Activated CD4-positive, alpha-beta T cell treated with anti-CD3 and anti-CD28 coated beads, Interleukin-2, amount 50 U/mL, for 16 hours (primary cell): Measurements from ENCODE around the gene CLIP1.
"Not testable (repeated sequence)": the region's sequence is repeated elsewhere in the genome, so short reads cannot be mapped to it uniquely, and the experiment has no call there.

ENCODE experiments used
- DNase-seq: peaks from one replicate; pipeline ENCODE4 v3.0.0-alpha.2; 2020

The CLIP1 gene

DNA sequence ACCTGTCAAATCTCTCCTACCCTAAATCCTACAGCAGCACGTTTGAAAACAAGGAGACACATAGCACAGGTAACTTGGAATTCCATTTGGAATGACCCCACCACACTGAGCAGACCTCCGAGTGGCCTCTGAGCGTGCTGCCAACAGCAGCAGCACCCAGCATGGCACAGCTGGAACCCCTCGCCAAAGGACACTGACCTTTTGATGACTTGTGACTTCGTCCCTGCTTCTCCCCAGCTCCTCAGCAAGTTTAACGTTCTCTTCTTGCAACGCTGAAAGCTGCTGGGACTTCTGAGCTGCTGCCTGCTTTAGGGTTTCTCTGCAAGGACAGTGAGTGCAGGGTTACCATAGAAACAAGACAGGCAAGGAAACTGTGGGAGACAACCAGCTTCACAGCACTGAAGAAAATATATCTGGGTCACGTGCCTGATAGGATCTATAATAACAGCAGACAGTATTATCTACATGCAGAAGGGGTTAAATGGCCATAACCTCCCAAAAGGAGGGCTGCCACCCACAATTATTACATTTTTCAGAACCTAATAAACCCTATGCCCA is 112.8 kb downstream of the CLIP1 start:
- no peak for DNase-seq

GRCh38 chr12:122308811-122309210 is 113.7 kb downstream of the CLIP1 start:
- DNase-seq: no peak

GRCh38 chr12:122306407-122306806 is 116.1 kb downstream of the CLIP1 start:
- DNase-seq: no peak

DNA sequence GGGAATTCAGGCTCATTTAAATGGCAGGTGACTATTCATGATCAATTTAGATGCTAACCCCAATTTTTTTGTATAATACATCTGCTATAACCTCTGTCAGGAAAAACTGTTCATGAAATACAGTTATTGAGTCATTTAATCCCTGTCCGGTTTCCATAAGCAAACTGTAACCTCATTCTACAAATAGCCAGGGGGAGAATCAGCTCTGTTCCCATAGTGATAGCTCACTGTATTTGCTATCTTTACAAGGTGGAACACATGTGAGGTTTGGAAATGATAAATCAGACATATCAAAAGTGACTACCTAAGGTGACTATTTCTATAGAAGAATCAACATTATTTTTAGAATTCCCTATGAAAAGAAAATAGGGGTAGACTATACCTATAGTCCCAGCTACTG is 117.5 kb downstream of the CLIP1 start:
- no peak for DNase-seq

GRCh38 chr12:122303068-122303467 is 119.4 kb downstream of the CLIP1 start:
- no peak for DNase-seq

DNA sequence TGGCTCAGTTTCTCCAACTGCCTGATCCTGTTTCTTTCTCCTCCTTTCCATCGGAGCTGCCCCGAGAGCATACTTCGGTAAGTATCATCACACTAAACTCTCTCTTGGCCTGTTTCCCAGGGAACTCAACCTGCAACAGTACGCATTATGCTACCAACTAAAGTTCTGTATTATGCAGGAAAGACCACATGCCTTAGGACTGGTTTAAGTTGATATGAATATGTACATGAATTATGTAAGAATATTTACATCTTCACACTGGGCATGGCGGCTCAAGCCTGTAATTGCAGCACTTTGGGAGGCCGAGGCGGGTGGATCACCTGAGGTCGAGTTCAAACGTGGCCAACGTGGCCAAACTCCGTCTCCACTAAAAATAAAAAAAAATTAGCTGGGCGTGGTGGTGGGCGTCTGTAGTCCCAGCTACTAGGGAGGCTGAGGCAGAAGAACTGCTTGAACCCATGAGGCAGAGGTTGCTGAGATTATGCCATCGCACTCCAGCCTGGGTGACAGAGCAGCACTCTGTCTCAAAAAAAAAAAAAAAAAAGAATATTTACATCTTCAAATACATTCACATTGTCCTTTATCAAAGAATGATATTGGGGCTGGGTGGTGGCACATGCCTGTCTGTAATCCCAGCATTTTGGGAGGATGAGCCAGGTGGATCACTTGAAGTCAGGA is 124.3 kb downstream of the CLIP1 start:
- DNase-seq: no peak

GRCh38 chr12:122297494-122297893 is 125.0 kb downstream of the CLIP1 start:
- DNase-seq: no peak

DNA sequence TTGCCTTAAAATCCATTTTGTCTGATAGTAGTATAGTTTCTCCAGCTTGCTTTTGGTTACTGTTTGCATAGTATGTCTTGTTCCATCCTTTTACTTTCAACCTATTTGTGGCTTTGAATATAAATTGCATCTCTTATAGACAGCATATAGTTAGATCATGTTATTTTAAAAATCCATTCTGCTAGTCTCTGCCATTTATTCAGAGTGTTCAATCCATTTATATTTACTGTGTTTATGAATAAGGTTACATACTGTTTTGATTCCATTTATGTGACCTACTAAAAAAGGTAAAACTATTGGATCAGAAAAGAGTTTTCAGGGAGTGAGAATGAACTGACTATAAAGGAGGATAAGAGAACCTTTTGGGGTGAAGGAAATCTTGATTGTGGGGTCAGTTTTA is 126.6 kb downstream of the CLIP1 start:
- DNase-seq: no peak

- DNase-seq: peak; percentile 53
These were observed 129.4 kb downstream of the CLIP1 start for GRCh38 chr12:122293081-122293480.

DNA sequence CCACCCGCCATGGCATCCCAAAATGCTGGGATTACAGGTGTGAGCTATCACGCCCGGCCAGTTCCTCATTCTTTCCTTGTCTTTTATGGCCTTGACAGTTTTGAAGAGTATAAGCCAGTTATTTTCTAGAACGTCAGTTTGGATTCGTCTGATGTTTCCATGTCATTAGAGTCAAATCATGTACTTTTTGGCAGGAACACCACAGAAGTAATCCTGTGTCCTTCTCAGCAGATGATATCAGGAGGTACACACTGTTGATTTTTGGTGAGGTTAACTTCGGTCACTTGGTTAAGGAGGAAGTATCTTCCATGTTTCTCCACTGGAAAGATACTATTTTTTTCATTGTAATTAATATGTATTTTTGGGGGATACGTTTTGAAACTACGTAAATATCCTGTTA is 131.0 kb downstream of the CLIP1 start:
- no peak for DNase-seq

DNA sequence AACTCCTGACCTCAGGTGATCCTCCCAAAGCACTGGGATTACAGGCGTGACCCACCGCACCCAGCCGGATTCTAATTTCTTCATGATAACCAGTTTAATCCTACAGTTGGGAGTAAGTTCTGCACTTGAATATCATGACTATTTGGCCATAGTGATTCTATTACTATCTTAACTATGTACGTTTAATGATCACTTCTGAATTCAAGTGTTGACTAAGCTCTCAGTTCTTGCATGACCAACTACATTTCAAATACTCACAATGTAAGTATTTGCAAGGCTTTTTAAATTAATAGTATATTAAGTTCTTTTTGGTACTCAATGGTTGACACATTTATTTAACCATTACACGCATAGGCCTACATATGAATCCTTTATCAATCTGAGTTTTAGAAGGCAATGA is 138.8 kb downstream of the CLIP1 start:
- DNase-seq: no peak

DNA sequence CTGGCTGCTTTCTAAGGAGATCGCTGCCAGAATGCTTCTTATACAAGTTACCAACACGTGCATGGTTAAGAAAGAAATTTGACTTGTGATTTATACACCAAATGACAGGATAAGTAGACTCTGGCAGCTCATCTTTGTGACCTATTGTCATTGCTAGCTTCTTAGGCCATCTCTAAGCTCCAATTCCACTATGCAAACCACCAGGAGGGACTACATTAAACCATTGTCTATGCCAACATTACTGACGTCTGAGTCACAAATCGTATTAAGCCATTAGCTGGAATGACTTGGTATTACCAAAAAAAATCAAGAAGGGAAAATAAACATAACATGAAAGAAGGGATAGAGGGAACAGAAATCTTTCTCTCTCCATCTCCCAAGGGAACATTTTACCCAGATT is 140.4 kb downstream of the CLIP1 start:
- no peak for DNase-seq

GRCh38 chr12:122276242-122276641 is 146.2 kb downstream of the CLIP1 start:
- no peak for DNase-seq

GRCh38 chr12:122275459-122275858 is 147.0 kb downstream of the CLIP1 start:
- DNase-seq: no peak

DNA sequence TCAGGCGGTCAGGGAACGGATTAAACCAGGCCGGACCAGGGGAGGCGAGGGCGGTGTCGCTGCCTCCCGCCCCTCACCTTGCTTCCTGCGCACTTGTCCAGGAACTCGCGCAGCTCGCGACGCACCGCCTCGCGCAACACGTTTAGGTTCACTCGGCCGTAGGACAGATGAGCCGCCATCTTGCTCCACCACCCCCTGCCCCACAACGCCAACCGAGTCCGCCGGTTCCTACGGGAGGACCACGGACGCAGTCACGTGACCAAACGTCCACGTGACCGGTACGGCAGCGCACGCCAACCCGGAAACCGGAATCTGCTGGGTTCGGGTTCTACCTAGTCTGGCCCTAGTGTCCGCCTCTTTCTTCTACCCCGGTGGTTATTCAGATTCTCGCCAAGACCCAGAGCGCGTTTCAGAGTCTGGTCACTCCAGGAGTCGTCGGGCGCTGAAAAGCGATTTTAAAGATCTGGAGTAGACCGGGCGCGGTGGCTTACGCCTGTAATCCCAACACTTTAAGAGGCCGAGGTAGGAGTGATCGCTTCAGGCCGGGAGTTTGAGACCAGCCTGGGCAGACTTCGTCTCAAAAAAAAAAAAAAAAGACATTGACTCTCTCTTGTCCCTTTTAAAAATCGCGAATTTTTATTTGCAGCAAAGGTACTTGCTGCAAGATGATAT is 156.1 kb downstream of the CLIP1 start, which contains the start of gene VPS33A:
Gene VPS33A (minus strand): TSS at position 265 of the 672 bp plus-strand sequence. CDS start 86 bp downstream, at position 179.
- DNase-seq: peak; percentile 98

DNA sequence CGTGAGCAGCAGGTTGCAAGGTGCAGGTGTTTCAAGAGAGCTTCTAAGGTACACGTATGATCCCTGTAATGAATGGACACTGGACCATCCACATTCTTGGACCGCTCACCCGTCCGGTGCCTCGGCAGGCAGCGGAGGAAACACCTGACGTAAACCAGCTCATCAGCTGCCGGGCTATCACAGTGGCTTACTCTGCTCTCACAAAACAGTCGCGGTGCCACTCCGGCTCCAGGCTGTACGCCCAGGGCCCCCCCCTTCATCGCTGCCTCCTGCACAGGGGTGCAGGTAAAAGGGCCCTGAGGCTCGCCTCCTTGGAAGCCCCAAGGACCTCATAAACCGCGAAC is 156.6 kb downstream of the CLIP1 start:
- DNase-seq: peak; percentile 40

- no peak for DNase-seq
These were observed 157.0 kb downstream of the CLIP1 start for GRCh38 chr12:122265476-122265875.

GRCh38 chr12:122260735-122261134 is 161.7 kb downstream of the CLIP1 start:
- not testable (repeated sequence) for DNase-seq

DNA sequence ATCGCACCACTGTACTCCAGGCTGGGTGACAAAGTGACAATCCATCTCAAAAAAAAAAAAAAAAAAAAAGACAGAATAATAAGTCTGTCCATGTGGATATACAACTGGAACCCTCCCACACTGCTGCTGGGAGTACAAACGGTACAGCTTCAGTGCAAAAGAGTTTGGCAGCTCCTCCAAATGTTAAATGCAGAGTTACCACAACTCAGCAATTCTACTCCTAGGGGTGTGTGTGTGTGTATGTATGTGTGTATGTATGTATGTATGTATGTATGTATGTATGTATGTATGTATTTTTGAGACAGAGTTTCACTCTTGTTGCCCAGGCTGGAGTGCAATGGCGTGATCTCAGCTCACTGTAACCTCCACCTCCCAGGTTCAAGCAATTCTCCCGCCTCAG is 163.5 kb downstream of the CLIP1 start:
- not testable (repeated sequence) for DNase-seq

- DNase-seq: not testable (repeated sequence)
These were observed 164.0 kb downstream of the CLIP1 start for GRCh38 chr12:122258462-122258861.

DNA sequence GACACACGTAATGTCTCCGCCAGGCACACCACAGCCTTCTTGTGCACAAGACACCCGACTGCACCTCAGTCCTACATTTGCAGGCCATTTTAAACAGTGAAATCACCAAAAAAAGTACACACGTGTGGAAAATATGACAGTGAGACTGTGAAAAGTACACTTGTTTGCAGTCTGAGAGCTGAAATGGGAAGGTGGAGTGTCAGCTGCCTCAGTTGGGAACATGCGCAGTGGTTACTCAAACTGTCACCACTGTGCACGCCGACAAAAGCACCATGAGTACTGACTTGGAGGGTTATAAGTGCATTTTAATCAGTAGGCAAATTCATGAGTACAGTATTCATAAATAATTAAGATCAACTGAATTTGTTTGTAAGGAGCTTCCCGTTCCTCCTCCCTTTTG is 171.9 kb downstream of the CLIP1 start:
- DNase-seq: no peak

DNA sequence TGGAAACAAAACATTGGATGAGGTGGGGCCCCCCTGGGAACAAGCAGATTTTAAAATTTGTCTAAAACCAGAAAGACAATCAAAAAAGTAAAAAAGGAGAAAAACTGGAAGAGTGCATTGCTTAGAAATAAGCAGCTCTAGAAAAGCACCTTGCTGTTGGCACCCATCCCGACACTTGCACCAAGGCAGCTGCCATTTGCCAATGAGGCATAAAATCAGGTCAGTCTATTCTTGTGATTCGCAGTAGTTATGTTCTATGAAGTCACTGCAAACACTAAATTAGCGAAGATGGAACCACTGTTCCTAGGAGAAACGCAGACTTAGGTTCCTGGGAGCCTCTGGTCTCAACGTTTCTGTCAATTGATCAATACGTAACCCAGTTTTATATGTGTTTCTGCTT is 172.4 kb downstream of the CLIP1 start:
- DNase-seq: no peak

GRCh38 chr12:122245553-122245952 is 176.9 kb downstream of the CLIP1 start:
- DNase-seq: no peak

- DNase-seq: peak; percentile 56
These were observed 177.7 kb downstream of the CLIP1 start for GRCh38 chr12:122244565-122245371.
